ENCODE measurements around the gene CLGN.

The CLGN gene

GRCh38 chr4:140427106-140427918 lies at the start of gene CLGN:
Gene CLGN (minus strand): TSS chr4:140427648. CDS start chr4:140413078, 14,570 bp downstream.
- H3K79me2 ChIP-seq (ENCODE audit: insufficient read depth, low read length): 0 out of 2 replicates have a peak, but pooled peaks cover 12% of the 10 kb centered on the region
- no peaks in the 10 kb centered on the region for H3K9me2 ChIP-seq (replicated peaks; ENCODE audit: insufficient read depth, low read length)
- no peaks in the 10 kb centered on the region for H3K27me3 ChIP-seq (ENCODE audit: low read length)
- peak within 1 kb of the TSS; percentile 9; the same call in 1 of the 2 replicates for H3K27ac ChIP-seq (ENCODE audit: low read depth, low read length)
- no peaks in the 10 kb centered on the region for H3K9me3 ChIP-seq (ENCODE audit: insufficient read depth, low read length)
- H3K36me3 ChIP-seq (ENCODE audit: low read length): no peaks in the 10 kb centered on the region
- peak within 1 kb of the TSS; percentile 70 for H3K4me2 ChIP-seq (ENCODE audit: low read depth, low read length, poor library complexity, severe bottlenecking)
- TF ChIP-seq CTCF (IDR thresholded peaks at IDR 0.05; ENCODE audit: insufficient read depth, low read length, poor library complexity, severe bottlenecking): peak; percentile 15
- TF ChIP-seq EZH2phosphoT487 (conservative IDR thresholded peaks at IDR 0.05; ENCODE audit: low read length): no peak
- peak within 1 kb of the TSS; percentile 69 for H3K4me3 ChIP-seq (ENCODE audit: insufficient read depth, low read length, poor library complexity, severe bottlenecking)
- H2AFZ ChIP-seq (ENCODE audit: low read depth, low read length, severe bottlenecking): peak within 1 kb of the TSS; percentile 79
- no peaks in the 10 kb centered on the region for H4K20me1 ChIP-seq (ENCODE audit: low read depth, low read length)
- peak within 1 kb of the TSS; percentile 74 for H3K9ac ChIP-seq (ENCODE audit: low read length)
- no peaks in the 10 kb centered on the region for H3F3A ChIP-seq (ENCODE audit: insufficient read depth)

- Histone ChIP-seq H4K20me1 (ENCODE audit: low read depth, low read length) (no peaks in the 10 kb centered on the region), H3K4me3 (ENCODE audit: insufficient read depth, low read length, poor library complexity, severe bottlenecking) (no peak overlapping the region), H3K27ac (ENCODE audit: low read depth, low read length) (no peak overlapping the region), H3K9me3 (ENCODE audit: insufficient read depth, low read length) (no peaks in the 10 kb centered on the region), H2AFZ (ENCODE audit: low read depth, low read length, severe bottlenecking) (no peak overlapping the region), H3K9me2 (replicated peaks; ENCODE audit: insufficient read depth, low read length) (no peaks in the 10 kb centered on the region), H3F3A (ENCODE audit: insufficient read depth) (no peaks in the 10 kb centered on the region), H3K27me3 (ENCODE audit: low read length) (no peaks in the 10 kb centered on the region), H3K36me3 (ENCODE audit: low read length) (no peaks in the 10 kb centered on the region), H3K79me2 (ENCODE audit: insufficient read depth, low read length) (no peaks in the 10 kb centered on the region), H3K4me2 (ENCODE audit: low read depth, low read length, poor library complexity, severe bottlenecking) (no peak overlapping the region), H3K9ac (ENCODE audit: low read length) (no peak overlapping the region)
- TF ChIP-seq EZH2phosphoT487 (conservative IDR thresholded peaks at IDR 0.05; ENCODE audit: low read length) (no peak), CTCF (IDR thresholded peaks at IDR 0.05; ENCODE audit: insufficient read depth, low read length, poor library complexity, severe bottlenecking) (no peak)
These were observed 44.7 kb upstream of the CLGN start for GRCh38 chr4:140472156-140472555.

GRCh38 chr4:140469791-140470733 lies 42.6 kb upstream of the CLGN start:
- H3K9me2 ChIP-seq (replicated peaks; ENCODE audit: insufficient read depth, low read length): no peaks in the 10 kb centered on the region
- no peak overlapping the region for H3K4me2 ChIP-seq (ENCODE audit: low read depth, low read length, poor library complexity, severe bottlenecking)
- H2AFZ ChIP-seq (ENCODE audit: low read depth, low read length, severe bottlenecking): no peak overlapping the region
- H3F3A ChIP-seq (ENCODE audit: insufficient read depth): no peaks in the 10 kb centered on the region
- H3K9ac ChIP-seq (ENCODE audit: low read length): no peak overlapping the region
- H3K27ac ChIP-seq (ENCODE audit: low read depth, low read length): no peak overlapping the region
- TF ChIP-seq CTCF (IDR thresholded peaks at IDR 0.05; ENCODE audit: insufficient read depth, low read length, poor library complexity, severe bottlenecking) (no peak), EZH2phosphoT487 (conservative IDR thresholded peaks at IDR 0.05; ENCODE audit: low read length) (no peak)
- no peaks in the 10 kb centered on the region for H4K20me1 ChIP-seq (ENCODE audit: low read depth, low read length)
- no peaks in the 10 kb centered on the region for H3K9me3 ChIP-seq (ENCODE audit: insufficient read depth, low read length)
- H3K36me3 ChIP-seq (ENCODE audit: low read length): no peaks in the 10 kb centered on the region
- H3K4me3 ChIP-seq (ENCODE audit: insufficient read depth, low read length, poor library complexity, severe bottlenecking): no peak overlapping the region
- no peaks in the 10 kb centered on the region for H3K79me2 ChIP-seq (ENCODE audit: insufficient read depth, low read length)
- H3K27me3 ChIP-seq (ENCODE audit: low read length): no peaks in the 10 kb centered on the region

Measured in SU-DHL-6 (cell line).